PC-3 (cell line): ENCODE results near the gene RETN.

Experiments
- EZH2 ChIP-seq: fragments of 300-600 bp; sonication (generic); IDR thresholded peaks from one replicate; pipeline ENCODE4 v1.6.1; 2017; ENCODE audit warnings: antibody characterized with exemption, mild to moderate bottlenecking, low read length; ENCODE audit not compliant: unreplicated experiment
- TF ChIP-seq, protein P1 (sequence below): fragments of 300-600 bp; sonication (generic); conservative IDR thresholded peaks from 2 replicates; pipeline ENCODE4 v1.5.1; 2017; ENCODE audit warnings: antibody characterized with exemption, low read depth, mild to moderate bottlenecking, low read length

DNA sequence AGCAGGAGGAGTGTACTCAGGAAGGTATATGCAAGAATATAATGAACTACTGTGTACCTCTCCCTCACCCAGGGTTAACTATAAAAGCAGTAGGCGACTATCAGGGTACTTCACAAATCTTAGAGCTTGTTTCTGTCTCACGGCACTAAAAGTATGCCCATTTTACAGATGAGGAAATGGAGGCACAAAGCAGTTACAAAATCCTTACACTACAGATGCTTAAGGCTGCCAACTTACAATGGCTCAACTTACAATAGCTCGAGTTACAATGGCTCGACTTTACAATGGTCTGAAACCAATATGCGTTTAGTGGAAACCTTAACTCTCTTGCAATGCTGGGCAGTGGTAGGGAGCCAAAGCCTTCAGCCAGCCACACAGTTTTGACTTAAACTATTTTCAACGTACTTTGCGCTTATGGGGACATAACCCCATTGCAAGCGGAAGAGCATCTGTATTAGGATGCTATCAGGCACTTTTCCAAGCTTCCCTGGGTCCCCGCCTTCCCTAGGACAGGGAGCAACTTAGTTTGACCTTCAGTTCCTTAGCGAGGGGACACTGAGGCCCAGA lies 29.0 kb downstream of the RETN start:
- TF ChIP-seq, protein P1, sequence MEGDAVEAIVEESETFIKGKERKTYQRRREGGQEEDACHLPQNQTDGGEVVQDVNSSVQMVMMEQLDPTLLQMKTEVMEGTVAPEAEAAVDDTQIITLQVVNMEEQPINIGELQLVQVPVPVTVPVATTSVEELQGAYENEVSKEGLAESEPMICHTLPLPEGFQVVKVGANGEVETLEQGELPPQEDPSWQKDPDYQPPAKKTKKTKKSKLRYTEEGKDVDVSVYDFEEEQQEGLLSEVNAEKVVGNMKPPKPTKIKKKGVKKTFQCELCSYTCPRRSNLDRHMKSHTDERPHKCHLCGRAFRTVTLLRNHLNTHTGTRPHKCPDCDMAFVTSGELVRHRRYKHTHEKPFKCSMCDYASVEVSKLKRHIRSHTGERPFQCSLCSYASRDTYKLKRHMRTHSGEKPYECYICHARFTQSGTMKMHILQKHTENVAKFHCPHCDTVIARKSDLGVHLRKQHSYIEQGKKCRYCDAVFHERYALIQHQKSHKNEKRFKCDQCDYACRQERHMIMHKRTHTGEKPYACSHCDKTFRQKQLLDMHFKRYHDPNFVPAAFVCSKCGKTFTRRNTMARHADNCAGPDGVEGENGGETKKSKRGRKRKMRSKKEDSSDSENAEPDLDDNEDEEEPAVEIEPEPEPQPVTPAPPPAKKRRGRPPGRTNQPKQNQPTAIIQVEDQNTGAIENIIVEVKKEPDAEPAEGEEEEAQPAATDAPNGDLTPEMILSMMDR = no peak
- TF ChIP-seq EZH2 = no peak
